Body of pancreas (tissue), 4 donors: ENCODE results near the gene COPS7B. TPM values are rescaled to one million over a fixed set of nuclear protein-coding genes. Genes with fewer than 3 reads are reported as not detected.

Experiments used
- ATAC-seq: fragments of 150-250 bp; one replicate; pipeline ENCODE4 v1.9.1; 2016
- DNase-seq, 4 donors: peaks; one replicate each; pipeline ENCODE4 v3.0.0-alpha.2; 2019
- H3K27ac ChIP-seq, 4 donors: fragments of 200-600 bp; sonication (generic); 1 replicate in 3 of 4; 2 replicates in 1 of 4; pipeline versions ENCODE4 v1.5.1 to v1.6.1; 2016 to 2019; ENCODE audit warnings: mild to moderate bottlenecking in 1 of 4, mixed read lengths in 1 of 4, moderate library complexity in 1 of 4
- H3K27me3 ChIP-seq, 2 donors: fragments of 200-600 bp; sonication (generic); one replicate each; pipeline ENCODE4 v1.6.0; 2016; ENCODE audit warnings: mild to moderate bottlenecking in 1 of 2
- H3K36me3 ChIP-seq, 2 donors: fragments of 200-600 bp; sonication (generic); replicated peaks in 1 of 2; 2 replicates each; pipeline ENCODE4 v1.5.1; 2016; ENCODE audit warnings: low read depth in 2 of 2; ENCODE audit not compliant: insufficient read depth in 1 of 2
- H3K4me1 ChIP-seq: fragments of 200-600 bp; sonication (generic); one replicate; pipeline ENCODE4 v1.6.0; 2016
- H3K4me3 ChIP-seq, 2 donors: fragments of 200-600 bp; sonication (generic); 1 replicate in 1 of 2; 2 replicates in 1 of 2; pipeline ENCODE4 v1.5.1; 2016 to 2019
- H3K9me3 ChIP-seq, 3 donors: fragments of 200-600 bp; sonication (generic); 1 replicate in 2 of 3; 2 replicates in 1 of 3; pipeline ENCODE4 v1.5.1; 2016
- CTCF ChIP-seq, 7 experiments: fragments of 450-650 bp in 4 of 7; fragments of 200-600 bp in 3 of 7; sonication (generic) in 3 of 7; IDR thresholded peaks; one replicate each; pipeline ENCODE4 v1.5.1; 2016 to 2019; ENCODE audit warnings: antibody characterized with exemption in 7 of 7
- POLR2A ChIP-seq, 3 donors: fragments of 450-650 bp; IDR thresholded peaks; one replicate each; pipeline ENCODE4 v1.6.1; 2016; ENCODE audit warnings: antibody characterized with exemption in 3 of 3, mild to moderate bottlenecking in 2 of 3
- WGBS, 2 donors: methylation state at CpG; one replicate each; pipeline ENCODE4 v1.1.5; 2017; 5-methylcytosine and 5-hydroxymethylcytosine counted together
- intact Hi-C: fragments of 100-400 bp; cut with DNase I; formaldehyde crosslinking; loops from one replicate; pipeline ENCODE4 v1.15.1; 2023
- total RNA-seq, 2 donors: library from RNA; depleted of rRNA; stranded (reverse); fragments of >200 nt; gene quantifications; one replicate each; pipeline ENCODE4 v1.1.0, GENCODE V29; 2016

Gene COPS7B
- total RNA-seq, 2 donors from 2014 or later, result 16.9 to 24.7 TPM

GRCh38 chr2:231765496-231765929 is 20.7 kb upstream of the COPS7B start:
- no peak overlapping the region for H3K4me3 ChIP-seq
- H3K27ac ChIP-seq, result no peak overlapping the region
- H3K27me3 ChIP-seq, result no peaks in the 10 kb centered on the region
- no peak for DNase-seq
- H3K36me3 ChIP-seq, result no peaks in the 10 kb centered on the region
- intact Hi-C loops, result no loop called here
- H3K4me1 ChIP-seq, result no peaks in the 10 kb centered on the region
- no peak for ATAC-seq
- TF ChIP-seq CTCF (IDR thresholded peaks at IDR 0.05) (no peak), POLR2A (IDR thresholded peaks at IDR 0.05) (no peak)
- no peaks in the 10 kb centered on the region for H3K9me3 ChIP-seq

GRCh38 chr2:231769170-231770136 is 16.8 kb upstream of the COPS7B start:
- Histone ChIP-seq H3K36me3 (no peaks in the 10 kb centered on the region), H3K9me3 (no peaks in the 10 kb centered on the region), H3K4me3 (no peak overlapping the region), H3K27me3 (no peaks in the 10 kb centered on the region), H3K4me1 (no peaks in the 10 kb centered on the region), H3K27ac (no peak overlapping the region)
- WGBS, 2 donors, result 70 to 74% methylated on average over 6 of the region's 6 CpGs
- ATAC-seq (no peak), DNase-seq (no peak)
- TF ChIP-seq POLR2A (IDR thresholded peaks at IDR 0.05), result no peak
- intact Hi-C loops, result no loop called here

GRCh38 chr2:231780123-231780908 is 5.9 kb upstream of the COPS7B start:
- Histone ChIP-seq H3K4me3 (peak overlapping the region; percentile 49 to 89), H3K4me1 (peaks cover 30% of the 10 kb centered on the region), H3K27ac (peak overlapping the region in 3 of 4 donors; percentile 73 to 83 (median 80)), H3K27me3 (no peaks in the 10 kb centered on the region), H3K36me3 (no peaks in the 10 kb centered on the region), H3K9me3 (no peaks in the 10 kb centered on the region)
- ATAC-seq (no peak), DNase-seq (peak in 1 of 4 donors; percentile 17)
- intact Hi-C loops, result no loop called here
- TF ChIP-seq CTCF (IDR thresholded peaks at IDR 0.05) (no peak), POLR2A (IDR thresholded peaks at IDR 0.05) (no peak)
- 7 to 13% methylated on average over 35 to 49 of the region's 51 CpGs for WGBS, 2 donors

DNA sequence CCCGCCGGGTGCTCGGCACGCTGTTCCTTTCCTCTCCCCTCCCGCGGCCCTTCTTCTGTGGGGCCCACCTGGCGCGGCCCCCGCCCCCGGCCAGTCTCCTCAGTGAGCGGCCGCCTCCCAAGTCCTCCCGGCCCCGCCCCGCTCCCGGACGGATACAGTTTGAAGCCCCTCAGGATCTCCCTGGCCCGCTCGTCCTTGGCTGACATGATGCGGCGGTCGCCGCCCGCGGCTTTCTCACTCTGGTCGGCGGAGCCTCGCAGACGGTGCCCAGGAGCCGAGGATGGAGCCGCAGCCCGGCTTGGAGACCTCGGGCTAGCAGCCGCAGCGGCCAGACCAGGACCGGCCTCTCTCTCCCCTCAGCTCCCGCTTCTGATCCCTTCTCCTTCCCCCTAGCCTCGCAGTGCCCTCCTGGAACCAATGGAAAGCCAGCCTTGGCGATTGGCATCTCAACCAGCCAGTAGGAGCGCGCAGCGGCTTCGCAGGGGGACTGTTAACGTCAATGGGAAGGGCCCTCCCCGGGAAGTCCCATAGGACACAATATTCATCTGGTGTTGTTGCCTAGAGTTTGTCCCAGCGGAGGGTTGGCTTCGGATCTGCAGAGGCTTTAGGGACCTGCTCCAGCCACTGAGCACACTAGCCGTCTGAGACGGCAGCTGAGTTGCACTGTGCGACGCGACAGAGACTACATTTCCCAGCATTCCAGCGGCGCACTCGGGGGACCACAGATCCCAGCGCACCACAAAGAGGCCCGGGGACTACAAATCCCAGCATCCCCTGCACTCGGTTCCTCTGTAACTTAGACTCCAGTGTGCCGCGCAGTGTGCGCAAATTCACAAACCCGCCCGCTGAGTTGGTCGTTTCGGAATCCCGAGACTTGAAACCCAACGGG is 5.1 kb upstream of the COPS7B start, which contains the start of gene PDE6D:
PDE6D (minus strand) TSS at position 374 of the 889 bp plus-strand sequence; CDS start at position 206, 168 bp downstream.
- TF ChIP-seq CTCF (IDR thresholded peaks at IDR 0.05) (no peak), POLR2A (IDR thresholded peaks at IDR 0.05) (peak; percentile 76 to 92 (median 85))
- Histone ChIP-seq H3K9me3 (no peaks in the 10 kb centered on the region), H3K4me1 (peaks cover 37% of the 10 kb centered on the region), H3K4me3 (peak within 1 kb of the TSS; percentile 49 to 89), H3K36me3 (no peaks in the 10 kb centered on the region), H3K27me3 (no peaks in the 10 kb centered on the region), H3K27ac (peak within 1 kb of the TSS; percentile 53 to 83 (median 76))
- DNase-seq (peak; percentile 97 to 98 (median 98)), ATAC-seq (peak; percentile 96)
- intact Hi-C loops, result no loop called here
- WGBS, 2 donors, result 0% methylated on average over 10 to 66 of the region's 67 CpGs
